NCI-H2029 (cell line): ENCODE measurements around the gene SULT4A1.
A peak's percentile ranks its signal among the peaks of the same experiment; 100 is the strongest.

ENCODE experiments used
- DNase-seq: peaks from one replicate; lab custom pipeline; 2025; lab: John Stamatoyannopoulos, UW

SULT4A1 gene

GRCh38 chr22:43828725-43828997 is 33.7 kb downstream of the SULT4A1 start:
- DNase-seq, result no peak

DNA sequence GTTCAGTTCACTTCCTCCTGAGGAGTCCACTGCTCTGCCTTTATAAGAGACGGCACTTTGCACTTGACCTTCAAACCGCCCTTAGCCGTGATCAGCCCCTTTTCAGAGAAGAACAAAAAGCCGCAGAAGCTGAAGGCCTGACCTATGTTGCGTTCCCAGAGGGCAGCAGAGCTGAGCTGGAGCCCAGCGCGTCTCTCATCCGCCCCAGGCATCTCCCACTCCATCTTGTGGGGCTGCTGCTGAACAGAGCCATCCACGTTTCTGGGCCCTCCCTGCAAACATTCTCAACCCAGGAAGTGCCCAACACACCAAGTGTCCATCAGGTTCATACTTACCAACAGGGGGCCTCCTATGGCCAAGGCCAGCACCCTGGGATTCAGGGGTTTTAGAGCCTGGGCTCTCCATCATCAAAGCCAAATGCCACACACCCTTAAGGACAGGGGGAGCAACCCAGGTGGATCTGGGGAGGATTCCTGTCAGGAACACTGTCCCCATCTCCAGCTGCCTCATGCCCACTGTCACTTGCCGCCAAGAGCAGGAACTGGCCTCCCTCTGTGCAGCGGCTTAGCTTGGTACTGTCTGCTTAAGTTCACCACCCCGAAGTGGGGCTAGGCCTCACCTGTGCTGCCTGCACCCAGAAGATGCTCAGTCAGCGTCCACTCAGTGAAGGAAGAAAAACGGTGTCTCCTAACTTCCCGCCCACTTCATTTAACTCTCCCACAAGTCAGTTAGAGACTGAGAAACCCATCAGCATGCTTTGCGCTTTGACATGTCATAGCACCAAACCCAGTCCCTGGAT is 34.2 kb downstream of the SULT4A1 start:
- no peak for DNase-seq

DNA sequence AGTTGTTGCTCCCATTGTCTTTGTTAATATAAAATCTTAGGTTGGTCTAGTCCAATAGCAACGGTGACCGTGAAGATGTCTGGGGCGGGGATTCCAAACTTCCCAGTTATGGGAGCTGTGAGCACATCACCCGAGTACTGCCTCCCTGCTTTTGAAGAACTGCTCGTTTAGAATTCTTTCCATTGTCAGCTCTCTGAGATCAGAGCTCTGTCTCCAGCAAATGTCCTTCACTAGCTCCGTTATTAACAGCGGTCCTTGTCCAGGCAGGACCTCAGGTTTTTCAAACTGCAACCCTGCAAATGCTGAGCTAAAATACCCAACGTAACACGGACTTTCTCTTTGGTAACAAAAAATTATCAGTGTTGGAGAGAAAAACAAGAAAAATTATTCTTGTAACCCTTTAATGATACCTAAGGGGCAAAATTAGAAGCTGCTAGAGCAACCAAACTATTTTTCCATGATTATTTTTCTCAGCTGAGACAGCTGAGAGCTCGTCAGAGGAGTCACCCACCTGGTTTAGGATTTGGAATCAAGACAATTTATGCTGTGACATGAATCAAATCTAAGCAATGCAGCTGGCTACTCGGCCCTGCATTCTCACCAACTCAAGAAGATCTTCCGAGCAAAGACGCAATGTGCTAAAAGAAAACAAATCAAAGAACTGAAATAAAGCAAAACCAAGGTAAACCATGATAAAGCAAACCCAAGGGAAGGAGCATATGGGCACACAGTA is 35.1 kb downstream of the SULT4A1 start:
- DNase-seq, result no peak

DNA sequence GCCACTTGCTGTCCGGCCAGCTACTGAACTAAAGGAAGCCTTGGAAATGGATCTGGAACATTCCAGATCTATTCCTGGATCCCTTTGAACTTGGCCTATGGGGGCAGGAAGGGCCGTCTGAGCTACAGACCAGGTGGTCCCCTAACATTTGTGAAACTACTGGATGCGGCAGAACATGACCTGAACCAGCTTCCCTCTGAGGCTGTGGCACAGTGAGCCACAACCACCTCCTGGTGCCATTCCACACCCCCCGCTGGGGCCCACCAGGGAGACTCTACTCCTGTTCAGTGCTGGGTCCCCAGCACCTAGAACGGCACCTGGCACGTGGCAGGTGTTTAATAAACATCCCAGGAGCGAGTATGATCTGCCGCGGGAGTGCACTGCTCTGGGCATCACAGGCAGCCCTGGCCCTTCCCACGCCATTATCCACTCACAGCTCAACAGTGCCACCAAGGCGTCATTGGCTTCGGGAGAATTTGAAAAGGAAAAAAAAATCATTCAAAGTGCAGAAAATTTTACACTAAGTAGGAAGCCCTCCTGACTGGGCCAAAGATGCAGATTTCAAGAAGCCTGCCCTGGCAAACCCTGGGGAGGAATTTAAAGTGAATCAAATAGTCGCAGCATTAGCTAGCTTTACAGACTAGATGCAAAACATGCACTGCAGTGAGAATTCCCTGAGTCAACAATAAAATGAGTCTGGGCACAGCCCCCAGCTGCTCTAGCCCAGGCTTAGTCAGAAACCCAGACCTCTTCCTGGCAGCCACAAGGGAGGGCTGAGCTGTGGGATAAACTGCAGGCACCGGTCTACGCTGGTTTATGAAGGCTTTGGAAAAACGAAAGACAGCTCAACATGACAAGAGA is 35.9 kb downstream of the SULT4A1 start:
- no peak for DNase-seq

DNA sequence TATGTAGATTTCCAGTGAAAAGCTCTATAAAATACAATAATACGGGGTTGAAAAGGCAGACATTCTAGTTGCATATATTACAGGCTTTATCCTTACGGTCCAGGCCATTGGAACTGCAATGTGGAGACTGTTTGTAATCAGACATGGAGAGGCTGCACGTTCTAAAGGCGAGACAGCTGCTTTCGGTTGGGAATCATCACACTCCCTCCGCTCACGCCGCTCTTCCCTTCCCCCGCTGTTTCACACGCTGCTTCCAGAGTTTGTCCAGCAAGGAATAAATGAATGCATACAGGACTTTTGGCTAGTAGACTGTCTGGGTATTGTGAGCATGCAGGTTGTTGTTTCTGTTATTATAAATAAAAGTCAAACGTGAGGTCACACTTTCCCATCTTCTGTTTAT is 36.7 kb downstream of the SULT4A1 start:
- DNase-seq, result no peak

DNA sequence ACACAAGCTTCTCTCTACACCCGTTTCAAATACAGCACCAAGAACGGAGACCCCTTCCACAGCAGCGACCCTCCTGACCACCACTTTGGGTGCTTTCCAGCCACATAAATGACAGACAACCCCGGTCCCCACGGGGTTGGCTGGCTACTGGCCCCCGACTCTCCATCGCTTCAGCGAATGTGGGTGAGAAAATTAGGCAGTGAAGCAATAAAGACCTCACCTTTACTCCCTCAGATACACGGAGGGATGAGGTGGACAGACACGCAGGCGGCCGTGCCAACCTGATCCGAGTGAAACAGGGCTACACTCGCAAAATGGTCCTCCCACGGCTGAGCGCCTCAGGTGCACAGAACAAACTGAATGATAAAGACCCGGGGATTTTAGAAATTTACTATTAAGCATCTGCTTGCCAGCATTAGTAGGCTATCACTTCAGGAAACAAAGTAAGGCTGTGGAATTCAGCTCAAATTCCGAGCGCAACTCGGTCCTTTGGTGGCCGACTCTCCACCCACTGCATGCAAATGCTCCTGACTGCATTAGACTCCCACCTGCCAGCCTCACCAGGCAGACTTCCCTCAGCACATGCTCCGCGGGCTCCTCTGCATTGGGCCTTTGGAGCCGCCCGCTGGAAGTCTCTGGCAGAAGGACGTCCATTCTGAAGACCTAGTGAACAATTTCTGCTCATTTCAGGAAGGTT is 37.4 kb downstream of the SULT4A1 start:
- no peak for DNase-seq

DNA sequence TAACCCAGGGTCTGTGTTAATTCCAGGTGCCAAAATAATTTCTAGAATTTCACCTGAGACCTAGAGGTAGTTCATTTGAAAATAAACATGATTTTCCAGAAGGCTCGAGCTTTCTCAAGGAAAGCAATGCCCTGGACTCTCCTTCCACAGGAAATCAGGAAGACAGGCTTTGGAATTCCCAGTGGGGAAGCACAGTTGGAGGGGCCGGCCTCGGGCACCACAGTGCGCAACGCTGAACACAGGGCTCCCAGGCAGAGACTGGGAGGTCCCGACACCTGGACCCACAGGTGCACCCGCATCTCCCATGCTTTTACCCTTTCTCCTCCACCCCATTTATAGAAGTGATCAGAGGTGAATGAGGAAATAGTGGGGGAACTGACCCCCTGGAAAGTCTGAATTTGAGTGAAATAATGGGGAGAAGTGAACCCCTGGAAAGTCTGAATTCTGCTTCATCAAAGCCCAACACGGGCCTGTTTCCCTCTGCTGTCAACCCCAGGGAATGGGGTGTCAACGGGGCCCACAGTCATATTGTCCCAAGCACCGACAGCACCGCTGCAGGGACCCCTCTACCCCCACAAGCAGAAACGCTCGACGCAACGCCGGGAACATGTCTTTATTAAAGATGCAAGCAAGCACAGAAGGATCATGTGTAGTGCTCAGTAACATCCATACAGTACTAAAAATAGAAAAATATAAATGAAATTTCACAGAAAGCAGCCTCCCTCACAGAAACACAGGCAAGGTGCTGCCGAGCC is 38.2 kb downstream of the SULT4A1 start:
- DNase-seq, result no peak

DNA sequence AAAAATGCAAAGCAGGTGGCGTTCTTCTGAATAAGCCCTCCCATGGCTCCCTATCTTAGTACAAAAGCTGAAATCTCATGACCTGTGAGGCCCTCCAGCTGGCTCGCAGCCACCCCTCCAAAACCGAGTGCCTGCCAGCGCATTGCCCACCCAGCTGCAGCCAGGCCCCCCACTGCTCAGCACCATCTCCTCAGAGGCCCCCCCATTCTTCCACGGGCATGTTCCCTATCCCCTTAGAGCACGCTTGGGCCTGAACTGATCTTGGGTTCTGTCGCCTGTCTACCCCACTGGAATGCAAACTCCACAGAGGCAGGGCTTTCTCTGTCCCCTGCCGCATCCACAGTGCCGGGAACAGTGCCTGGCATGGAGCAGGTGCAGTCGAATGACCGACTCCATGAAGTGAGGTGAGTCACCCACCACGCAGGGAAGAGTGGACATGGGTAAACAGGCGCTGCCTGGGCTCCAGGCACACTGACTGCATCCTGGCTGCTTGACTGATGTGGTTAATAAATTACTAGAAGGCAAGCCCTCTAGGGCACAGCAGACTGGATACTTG is 38.9 kb downstream of the SULT4A1 start:
- peak; percentile 64 for DNase-seq

GRCh38 chr22:43821606-43822425 is 40.5 kb downstream of the SULT4A1 start:
- DNase-seq, result no peak

DNA sequence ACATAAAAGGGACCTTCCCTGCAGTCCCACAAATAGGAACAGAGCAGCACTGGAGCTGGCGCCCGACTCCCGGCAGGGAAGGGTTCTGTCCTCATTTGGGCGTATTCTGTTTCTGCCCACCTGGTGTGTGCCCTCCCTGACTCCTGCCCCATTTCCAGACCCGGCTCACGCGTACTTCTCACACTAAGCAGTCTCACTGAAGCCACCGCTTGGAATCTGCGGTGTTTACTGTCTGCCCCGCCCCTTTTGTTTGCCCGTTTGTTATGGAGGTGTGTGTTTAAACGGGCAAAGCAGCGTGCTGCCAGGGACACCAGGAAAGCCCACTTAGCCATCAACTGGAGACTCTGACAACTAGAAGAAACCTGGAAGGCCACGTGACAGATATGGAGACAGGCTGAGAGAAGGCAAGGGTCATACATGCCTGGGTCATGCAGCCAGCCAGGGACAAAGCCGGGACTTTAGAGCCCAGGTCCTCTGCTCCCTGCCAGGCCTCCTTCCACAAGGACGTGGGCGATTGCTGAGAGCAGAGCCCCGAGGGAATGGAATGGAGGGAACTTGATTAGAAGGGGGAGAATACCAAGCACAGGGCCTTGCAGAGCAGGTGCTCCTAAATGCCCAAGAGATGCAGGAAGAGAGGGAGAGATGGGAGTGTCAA is 41.5 kb downstream of the SULT4A1 start:
- peak; percentile 46 for DNase-seq

DNA sequence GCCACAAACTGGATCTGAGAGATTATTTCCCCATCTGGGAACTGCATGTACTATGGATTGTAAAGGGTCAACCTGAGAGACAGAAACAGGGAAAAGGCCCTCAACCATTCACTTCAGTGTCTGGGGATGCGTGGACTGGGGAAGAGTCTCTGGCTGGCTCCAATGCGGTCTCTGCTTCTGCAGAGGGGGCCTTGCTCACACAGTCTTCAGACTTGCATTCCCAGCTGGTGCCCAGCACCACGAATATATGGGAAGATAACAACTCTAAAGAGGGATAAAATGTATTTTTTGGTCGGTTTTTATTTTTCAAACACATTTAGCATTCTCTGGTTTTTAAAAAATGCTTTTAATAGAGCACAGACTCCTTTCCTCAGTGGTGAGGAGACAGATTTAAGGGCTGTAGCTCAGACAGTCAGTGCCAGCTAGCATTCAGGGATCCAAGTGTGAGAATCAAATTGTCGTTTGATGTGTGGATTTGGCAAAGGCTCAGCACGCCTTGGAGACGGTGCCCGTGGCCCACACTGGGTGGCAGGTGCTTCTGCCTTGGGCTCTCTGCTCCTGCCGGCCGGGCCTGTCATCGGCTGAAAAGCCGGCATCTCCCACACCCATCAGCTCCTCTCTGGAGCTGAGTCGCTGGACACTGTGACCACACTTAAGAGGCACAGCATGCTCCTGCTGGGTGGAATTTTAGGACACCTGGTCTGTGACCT is 42.2 kb downstream of the SULT4A1 start:
- DNase-seq, result peak; percentile 6

GRCh38 chr22:43819421-43819921 is 42.8 kb downstream of the SULT4A1 start:
- DNase-seq, result no peak

DNA sequence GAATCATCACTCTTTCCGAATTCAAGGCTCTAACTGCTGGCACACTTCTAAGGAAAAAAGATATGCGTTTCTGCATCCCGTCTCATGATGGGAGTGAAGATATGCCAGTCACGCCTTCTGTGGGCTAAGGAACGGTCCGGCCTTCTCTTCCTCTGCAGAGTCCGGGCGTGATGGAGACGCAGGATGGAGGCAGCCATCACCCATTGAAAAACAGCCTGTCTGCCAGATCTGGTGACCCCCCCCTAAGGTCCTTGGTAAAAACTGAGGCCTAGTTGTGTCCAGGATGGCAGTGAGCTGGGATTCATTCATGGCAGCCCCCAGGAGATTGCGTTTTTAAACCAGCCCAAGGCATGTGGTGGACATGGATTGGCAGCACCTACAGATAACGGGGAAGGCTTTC is 43.3 kb downstream of the SULT4A1 start:
- no peak for DNase-seq

- DNase-seq, result no peak
Measured at GRCh38 chr22:43817402-43817801, 44.9 kb downstream of the SULT4A1 start.

DNA sequence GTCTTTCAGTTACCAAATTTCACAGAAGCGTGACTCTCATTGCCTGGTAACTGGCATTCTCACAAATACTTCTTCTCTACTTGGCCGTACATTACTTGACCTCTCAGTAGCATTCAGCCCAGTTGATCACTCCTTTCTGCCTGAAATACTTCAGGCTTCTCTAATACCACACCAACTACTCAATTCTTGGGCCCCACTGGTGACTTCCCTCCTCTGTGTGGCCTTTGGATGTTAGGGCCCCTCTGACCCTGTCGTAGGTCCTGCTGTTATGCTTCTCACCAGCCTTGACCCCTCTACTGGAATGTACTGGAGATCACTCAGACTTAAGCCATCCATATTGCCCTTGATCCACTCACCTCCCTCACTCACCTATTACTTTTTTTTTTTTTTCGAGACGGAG is 48.0 kb downstream of the SULT4A1 start:
- DNase-seq, result no peak

DNA sequence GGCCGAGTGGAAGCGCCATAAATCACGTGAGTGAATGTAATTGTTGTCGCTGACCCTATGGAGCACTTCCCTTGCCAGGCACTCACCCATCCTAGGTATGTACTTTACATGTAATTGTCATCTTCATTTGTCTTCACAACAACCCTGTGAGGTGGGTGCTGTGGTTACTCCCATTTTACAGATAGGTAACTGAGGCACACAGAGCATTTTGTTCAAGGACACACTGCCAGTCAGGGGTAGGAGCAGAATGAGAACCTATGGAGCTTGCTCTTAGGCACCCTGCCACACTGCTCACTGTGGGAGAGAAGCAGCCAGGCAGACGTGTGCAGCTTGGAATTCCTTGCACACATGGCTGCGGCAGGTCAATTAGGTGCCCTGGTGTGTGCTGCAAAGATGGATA is 49.4 kb downstream of the SULT4A1 start:
- DNase-seq, result no peak

DNA sequence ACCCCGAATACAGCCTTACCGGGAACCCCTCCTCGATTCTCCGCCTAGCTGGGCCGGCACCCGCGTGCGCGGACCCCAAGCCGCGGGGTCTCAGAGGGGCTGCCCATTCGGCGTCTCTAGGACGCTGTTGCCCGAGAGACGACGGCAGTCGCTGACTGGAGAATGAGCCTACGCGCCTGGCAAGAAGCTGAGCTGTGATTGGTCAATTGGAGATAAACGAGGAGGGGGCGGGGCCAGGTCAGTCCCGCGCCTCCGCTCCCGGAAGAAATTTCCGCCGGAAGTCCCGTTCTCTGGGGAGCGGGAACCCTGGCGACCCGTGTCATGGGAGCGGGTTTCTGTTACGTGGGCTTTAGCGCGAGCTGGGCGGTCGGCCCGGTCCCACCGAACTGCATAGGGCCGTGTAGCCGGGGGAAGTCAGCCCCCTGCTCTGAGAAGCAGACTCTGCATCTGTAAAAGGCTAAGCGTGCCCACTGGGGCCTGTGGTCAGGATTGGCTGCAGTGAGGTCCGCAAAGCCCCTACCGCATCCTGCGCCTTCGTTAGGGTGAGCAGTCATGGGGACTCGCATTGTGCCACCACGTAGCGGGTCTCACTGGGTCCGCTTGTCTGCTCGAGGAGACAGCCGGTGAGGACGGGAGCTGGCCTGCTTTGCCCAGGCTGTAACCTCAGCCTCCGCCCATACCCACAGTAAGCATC is 50.0 kb downstream of the SULT4A1 start, which contains the start of gene EFCAB6:
Gene EFCAB6, minus strand, starts transcription at position 157 of the 694 bp plus-strand sequence. CDS start 29,987 bp downstream, outside the sequence.
- DNase-seq, result peak; percentile 90

DNA sequence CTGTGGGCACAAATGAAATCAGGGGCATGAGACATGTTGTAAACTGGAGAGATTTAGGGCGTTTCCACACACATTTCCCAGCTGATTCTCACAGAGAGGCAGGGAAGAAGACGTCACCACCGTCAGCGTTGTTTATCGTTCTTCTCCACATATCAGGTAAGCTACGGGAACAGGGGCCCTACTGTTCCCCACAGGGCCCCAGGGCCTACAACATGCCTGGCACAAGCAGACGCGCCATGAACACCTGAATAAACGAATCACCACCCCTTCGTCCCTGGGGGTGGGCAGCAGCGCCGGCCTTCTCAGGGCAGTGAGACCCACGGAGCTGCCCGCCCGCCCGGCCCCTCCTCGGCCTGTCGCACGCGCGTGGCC is 50.5 kb downstream of the SULT4A1 start:
- DNase-seq, result no peak
